Hematopoietic multipotent progenitor cell treated with erythropoietin and hydrocortisone succinate and interleukin-3 and kit ligand, for 17 days (in vitro differentiated cells): ENCODE results near the gene GPR55.

Experiments
- DNase-seq: peaks from one replicate; pipeline ENCODE4 v3.0.0-alpha.2; 2015; ENCODE audit warnings: low spot score

GPR55 gene

GRCh38 chr2:230900336-230900995 is 24.6 kb downstream of the GPR55 start:
- DNase-seq = no peak

DNA sequence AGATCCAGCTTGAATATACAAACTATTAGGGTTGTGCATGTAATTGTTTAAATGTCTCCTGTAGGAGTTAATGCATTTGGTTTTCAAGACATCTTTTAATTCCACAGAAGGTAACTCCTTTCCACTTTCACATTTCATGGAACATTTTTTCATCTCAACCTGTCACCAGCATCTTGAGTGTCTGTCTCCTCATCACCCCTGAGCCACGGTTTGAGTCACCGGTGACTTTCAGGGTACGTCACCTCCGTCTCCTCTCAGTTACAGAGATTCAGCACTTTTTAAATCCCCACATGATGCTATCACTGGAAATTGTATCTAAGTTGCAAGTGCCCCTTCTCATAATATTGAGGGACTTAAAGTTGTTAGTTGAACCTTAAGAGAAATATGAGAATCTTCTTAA is 25.3 kb downstream of the GPR55 start:
- DNase-seq = no peak

GRCh38 chr2:230899287-230899686 is 25.8 kb downstream of the GPR55 start:
- no peak for DNase-seq

DNA sequence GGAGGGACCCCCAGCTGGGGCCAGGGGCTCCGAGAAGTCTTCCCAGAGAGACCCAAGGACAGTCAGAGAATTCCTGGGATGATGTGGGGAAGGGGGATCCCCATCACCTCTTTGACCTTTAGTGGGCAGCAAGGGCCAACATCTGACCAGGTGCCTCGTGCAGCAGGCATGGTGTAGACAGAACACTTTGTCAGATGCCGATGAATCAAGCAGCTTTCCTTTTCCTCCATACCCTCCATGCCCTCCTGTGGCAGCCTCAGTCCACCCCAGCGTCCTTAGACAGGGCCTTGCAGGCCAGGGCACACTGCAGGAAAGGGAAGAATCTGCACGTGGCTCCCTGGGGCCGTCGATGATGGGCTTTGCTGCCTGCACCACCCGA is 26.3 kb downstream of the GPR55 start:
- DNase-seq = no peak

DNA sequence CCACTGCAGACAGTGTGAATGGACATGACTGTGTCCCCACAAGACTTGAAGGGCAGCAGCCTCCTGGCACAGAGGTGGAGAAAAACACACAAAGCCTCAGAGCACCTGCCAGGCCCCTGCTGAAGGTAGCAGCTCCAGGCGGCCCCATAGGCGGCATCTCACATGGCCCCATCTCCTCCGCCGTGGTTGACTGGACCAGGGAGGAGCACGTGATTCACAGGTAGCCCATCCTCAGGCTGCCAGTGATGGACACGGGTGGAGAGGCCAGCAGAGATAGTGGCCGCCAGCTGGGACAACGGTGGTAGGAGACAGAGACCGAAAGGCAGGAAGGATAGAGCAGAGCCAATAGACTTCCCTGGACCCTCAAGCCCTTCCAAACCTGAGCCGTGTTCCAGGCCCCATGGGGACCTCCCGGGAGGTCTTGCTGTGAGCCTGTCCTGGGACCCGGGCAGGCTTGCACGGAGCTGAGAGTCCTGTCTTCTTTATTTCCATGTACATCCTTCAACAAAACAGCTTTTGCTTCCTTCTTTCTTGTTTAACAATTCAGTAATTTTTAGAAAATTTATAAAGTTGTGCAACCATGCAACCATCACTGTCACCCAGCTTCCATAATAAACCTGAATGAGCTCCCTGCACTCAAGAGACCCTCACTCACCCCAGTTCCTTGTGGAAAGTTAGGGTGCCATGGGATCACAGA is 26.9 kb downstream of the GPR55 start:
- DNase-seq = no peak

GRCh38 chr2:230896346-230897115 is 28.5 kb downstream of the GPR55 start:
- DNase-seq = no peak

- DNase-seq = no peak
Observed at GRCh38 chr2:230895536-230896345, 29.3 kb downstream of the GPR55 start.

DNA sequence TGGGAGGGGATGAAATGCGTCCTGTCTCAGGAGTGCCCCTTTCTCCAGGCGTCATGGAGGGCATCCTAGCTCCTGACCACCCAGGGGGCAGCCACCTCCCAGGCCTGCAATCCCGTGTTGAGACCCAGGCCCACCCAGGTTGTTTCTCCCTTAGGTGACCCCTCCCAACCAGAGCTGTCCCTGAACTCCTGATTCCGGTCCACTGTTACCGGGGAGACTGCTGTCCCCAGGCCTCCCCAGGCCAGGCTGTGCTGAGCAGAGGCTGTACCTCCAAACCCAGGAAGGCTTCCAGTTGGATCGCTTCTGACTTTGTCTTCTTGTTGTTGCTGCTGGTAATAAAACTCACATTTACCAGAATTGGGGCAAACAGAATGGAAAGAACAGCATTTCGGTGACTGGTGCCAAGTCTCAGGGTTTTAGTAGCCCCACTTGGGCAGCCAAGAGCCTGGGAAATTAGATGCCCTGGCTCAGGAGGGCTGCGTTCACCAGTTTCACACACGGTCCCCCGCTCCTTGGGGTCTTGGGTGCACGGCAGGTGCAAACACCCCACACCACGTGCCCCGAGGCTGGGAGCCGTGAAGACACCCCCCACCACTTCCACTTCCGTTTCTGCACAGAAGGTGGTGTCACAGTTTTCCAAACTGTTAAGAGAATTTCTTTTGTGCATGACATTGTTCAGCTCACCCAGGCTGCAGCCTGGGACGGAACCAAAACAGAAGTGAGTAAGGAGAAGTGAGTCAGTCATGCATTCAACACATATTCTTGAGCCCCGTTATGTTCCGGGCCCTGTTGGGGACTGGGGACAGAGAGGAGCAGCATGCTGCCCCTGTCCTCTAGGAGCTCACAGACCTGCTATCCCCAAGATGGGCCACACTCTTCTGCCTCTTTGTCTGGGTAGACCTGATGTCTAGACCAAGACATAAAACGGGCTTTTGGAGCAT is 30.9 kb downstream of the GPR55 start:
- DNase-seq = no peak

GRCh38 chr2:230893338-230893737 is 31.7 kb downstream of the GPR55 start:
- no peak for DNase-seq

- no peak for DNase-seq
Observed at GRCh38 chr2:230891509-230891908, 33.5 kb downstream of the GPR55 start.

GRCh38 chr2:230891064-230891463 is 34.0 kb downstream of the GPR55 start:
- DNase-seq = no peak

DNA sequence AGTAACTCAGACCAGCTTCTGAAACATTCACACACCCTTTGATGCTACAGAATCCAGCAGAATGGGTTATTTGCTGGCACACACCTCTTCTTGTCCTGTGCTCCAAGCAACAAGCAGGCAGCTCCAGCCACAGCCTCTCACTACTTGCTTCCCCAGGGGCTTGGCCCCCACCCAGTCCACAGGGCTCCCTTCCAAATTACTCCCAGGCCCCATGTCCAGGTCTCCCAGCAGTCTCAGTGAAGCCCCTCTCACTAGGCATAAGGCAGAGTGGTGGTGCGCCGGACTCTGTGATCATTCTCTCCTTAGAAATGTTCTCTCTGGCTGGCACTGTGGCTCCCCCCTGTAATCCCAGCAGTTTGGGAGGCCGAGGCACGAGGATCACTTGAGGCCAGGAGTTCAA is 34.4 kb downstream of the GPR55 start:
- no peak for DNase-seq

DNA sequence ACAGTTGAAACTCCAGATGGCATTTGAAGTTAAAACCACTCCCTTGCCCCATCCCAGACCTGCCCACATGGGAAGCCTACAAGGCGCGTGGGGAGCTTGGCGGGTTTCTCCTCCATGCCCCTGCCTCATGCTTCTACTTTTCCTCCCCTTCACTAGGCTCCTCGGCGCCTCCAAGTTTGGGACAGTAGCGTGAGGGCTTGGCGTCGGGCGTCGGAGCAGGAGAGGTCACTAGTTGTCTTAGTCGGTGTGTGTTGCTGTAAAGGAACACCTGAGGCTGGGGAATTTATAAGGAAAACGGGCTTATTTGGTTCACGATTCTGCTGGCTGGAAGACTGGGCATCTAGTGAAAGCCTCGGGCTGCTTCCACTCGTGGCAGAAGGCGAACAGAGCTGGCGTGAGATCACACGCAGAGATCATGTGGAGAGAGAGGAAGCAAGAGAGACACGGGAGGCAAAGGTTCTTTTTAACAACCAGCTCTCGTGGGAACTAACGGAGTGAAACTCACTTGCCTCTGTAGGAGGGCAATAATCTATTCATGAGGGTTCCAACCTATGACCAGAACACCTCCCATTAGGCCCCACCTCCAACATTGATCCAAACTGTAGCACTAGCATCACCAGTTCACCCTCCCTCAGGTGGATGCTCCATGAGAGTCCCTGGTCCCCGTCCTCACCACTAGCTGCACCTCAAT is 35.0 kb downstream of the GPR55 start:
- no peak for DNase-seq

DNA sequence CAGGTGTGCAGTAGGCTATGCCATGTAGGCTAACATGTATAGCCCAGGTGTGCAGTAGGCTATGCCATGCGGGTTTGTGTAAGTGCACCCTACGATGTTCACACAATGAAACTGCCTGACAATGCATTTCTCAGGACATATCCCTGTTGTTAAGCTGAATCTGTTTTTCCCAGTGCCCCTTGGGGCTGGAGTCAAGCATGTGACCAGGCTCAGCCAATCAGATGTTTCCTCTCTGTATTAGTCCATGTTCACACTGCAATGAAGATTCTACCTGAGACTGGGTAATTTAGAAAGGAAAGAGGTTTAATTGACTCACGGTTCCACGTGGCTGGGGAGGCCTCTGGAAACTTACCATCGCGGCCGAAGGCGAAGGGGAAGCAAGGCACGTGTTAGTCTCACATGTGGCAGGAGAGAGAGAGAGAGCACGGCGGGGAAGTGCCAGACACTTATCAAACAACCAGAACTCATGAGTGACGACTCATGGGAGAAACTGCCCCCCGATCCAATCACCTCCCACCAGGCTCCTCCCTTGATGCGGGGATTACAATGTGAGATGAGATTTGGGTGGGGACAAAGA is 36.1 kb downstream of the GPR55 start:
- DNase-seq = no peak

- DNase-seq = no peak
Observed at GRCh38 chr2:230887342-230887741, 37.7 kb downstream of the GPR55 start.

DNA sequence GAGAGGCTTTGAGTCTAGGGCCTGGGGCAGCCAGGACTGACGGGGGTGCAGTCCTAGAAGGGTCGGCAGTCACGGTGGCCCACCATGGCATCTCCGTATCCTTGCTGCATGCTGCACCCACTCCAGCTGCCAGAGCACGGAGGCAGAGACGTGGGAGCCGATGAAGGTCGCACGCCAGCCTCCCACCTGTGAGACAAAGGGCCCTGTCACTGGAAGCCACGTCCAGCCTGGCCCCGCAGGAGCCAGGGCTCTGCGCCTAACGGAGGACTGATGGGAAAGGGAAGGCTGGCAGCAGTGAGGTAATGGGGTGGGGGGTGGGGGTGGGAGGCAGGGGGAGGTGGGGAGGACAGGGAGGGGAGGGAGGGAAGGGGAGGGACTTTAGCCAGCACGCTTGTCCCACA is 38.4 kb downstream of the GPR55 start:
- no peak for DNase-seq

GRCh38 chr2:230886206-230886605 is 38.8 kb downstream of the GPR55 start:
- no peak for DNase-seq

- no peak for DNase-seq
Observed at GRCh38 chr2:230885463-230886130, 39.4 kb downstream of the GPR55 start.

DNA sequence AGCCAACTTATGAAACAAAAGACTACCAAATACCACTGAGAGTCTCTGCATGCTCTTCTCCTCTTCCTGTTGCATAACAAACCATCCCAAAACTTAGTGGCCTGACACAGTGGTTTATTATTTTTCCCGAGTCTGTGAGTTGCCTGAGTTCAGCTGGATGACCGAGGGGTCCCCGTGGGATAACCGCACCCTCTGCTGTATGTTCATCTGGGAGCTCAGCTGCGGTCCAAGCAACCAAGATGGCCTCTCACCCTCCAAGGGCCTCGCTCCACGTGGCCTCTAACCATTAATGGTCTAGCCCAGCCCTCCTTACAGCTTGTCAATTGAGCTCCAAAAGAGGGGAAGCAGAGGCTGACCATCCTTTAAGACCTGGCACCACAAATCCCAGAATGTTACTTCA is 43.2 kb downstream of the GPR55 start:
- DNase-seq = no peak

- DNase-seq = no peak
Observed at GRCh38 chr2:230879891-230880290, 45.2 kb downstream of the GPR55 start.
